HFFc6 (cell line): ENCODE results near the gene GPC6. TPM values are rescaled to one million over a fixed set of nuclear protein-coding genes. Genes with fewer than 3 reads are reported as not detected.

Experiments
- DNase-seq: peaks from one replicate; pipeline ENCODE4 v3.0.0-alpha.2; 2018
- H3K27ac Mint-ChIP-seq: 2 replicates; pipeline ENCODE4 v1.8.0; 2020; ENCODE audit warnings: mild to moderate bottlenecking, mixed read lengths
- H3K27me3 Mint-ChIP-seq: 2 replicates; pipeline ENCODE4 v1.8.0; 2021; ENCODE audit warnings: mild to moderate bottlenecking, moderate library complexity, mixed read lengths; ENCODE audit not compliant: insufficient read depth
- H3K36me3 Mint-ChIP-seq: 2 replicates; pipeline ENCODE4 v1.8.0; 2021; ENCODE audit warnings: low read depth, mixed read lengths
- H3K4me1 Mint-ChIP-seq: 2 replicates; pipeline ENCODE4 v1.8.0; 2020; ENCODE audit warnings: low read depth, mixed read lengths
- H3K4me3 Mint-ChIP-seq: 2 replicates; pipeline ENCODE4 v1.8.0; 2020; ENCODE audit warnings: mild to moderate bottlenecking, moderate library complexity, mixed read lengths
- H3K9me3 Mint-ChIP-seq: 2 replicates; pipeline ENCODE4 v1.8.0; 2020; ENCODE audit warnings: mild to moderate bottlenecking, mixed read lengths
- CTCF ChIP-seq: fragments of 200-600 bp; sonication (generic); IDR thresholded peaks from 2 replicates; pipeline ENCODE4 v1.5.0; 2021; ENCODE audit warnings: antibody characterized with exemption, mild to moderate bottlenecking
- total RNA-seq, 6 experiments: library from RNA; stranded (reverse); fragmentation: NEBNext Ultra II Directional; extraction: Animal tissue kit (Norgen Biotek cat#: 25700); gene quantifications; 2 replicates in 1 of 6; 3 replicates in 5 of 6; pipeline ENCODE4 v1.2.3, GENCODE V29; 2021

The GPC6 gene
- total RNA-seq, 6 experiments from 2014 or later = 3.0 to 5.3 (median 4.4) TPM

- Mint-ChIP-seq H3K4me3 (no peak overlapping the region), H3K36me3 (peaks cover 4% of the 10 kb centered on the region; the same call in 1 of the 2 replicates), H3K4me1 (peaks cover 38% of the 10 kb centered on the region)
These were observed 1005.7 kb downstream of the GPC6 start for GRCh38 chr13:94232161-94232950.

GRCh38 chr13:94232956-94233355, 1006.3 kb downstream of the GPC6 start:
- TF ChIP-seq CTCF = no peak
- Mint-ChIP-seq H3K9me3 (no peaks in the 10 kb centered on the region), H3K27me3 (no peaks in the 10 kb centered on the region; the same call in 1 of the 2 replicates), H3K4me1 (peaks cover 44% of the 10 kb centered on the region), H3K4me3 (peak overlapping the region; percentile 71), H3K36me3 (peaks cover 10% of the 10 kb centered on the region), H3K27ac (peak overlapping the region; percentile 49)
- DNase-seq = no peak

More at GRCh38 chr13:94232161-94232950, 1005.7 kb downstream of the GPC6 start:
- TF ChIP-seq CTCF = no peak
- H3K27me3 Mint-ChIP-seq = no peaks in the 10 kb centered on the region
- no peak for DNase-seq
- no peaks in the 10 kb centered on the region for H3K9me3 Mint-ChIP-seq
- no peak overlapping the region for H3K27ac Mint-ChIP-seq

GRCh38 chr13:94233401-94233800, 1006.8 kb downstream of the GPC6 start:
- DNase-seq = peak; percentile 80
- Mint-ChIP-seq H3K9me3 (no peaks in the 10 kb centered on the region), H3K27ac (peak overlapping the region; percentile 49), H3K36me3 (peaks cover 11% of the 10 kb centered on the region), H3K4me1 (peaks cover 49% of the 10 kb centered on the region), H3K27me3 (no peaks in the 10 kb centered on the region; the same call in 1 of the 2 replicates), H3K4me3 (peak overlapping the region; percentile 71)
- TF ChIP-seq CTCF = no peak

- H3K36me3 Mint-ChIP-seq = peaks cover 11% of the 10 kb centered on the region
- H3K27me3 Mint-ChIP-seq = no peaks in the 10 kb centered on the region; the same call in 1 of the 2 replicates
- H3K4me1 Mint-ChIP-seq = peaks cover 53% of the 10 kb centered on the region
- H3K4me3 Mint-ChIP-seq = peak overlapping the region; percentile 71; the same call in 1 of the 2 replicates
- TF ChIP-seq CTCF = no peak
- no peak for DNase-seq
- H3K9me3 Mint-ChIP-seq = no peaks in the 10 kb centered on the region
- peak overlapping the region; percentile 49 for H3K27ac Mint-ChIP-seq
These were observed 1007.2 kb downstream of the GPC6 start for GRCh38 chr13:94233837-94234236.

GRCh38 chr13:94234738-94235137, 1008.1 kb downstream of the GPC6 start:
- DNase-seq = no peak
- H3K27me3 Mint-ChIP-seq = no peaks in the 10 kb centered on the region; the same call in 1 of the 2 replicates
- H3K9me3 Mint-ChIP-seq = no peaks in the 10 kb centered on the region
- no peak overlapping the region for H3K4me3 Mint-ChIP-seq
- peaks cover 62% of the 10 kb centered on the region for H3K4me1 Mint-ChIP-seq
- no peak for TF ChIP-seq CTCF
- H3K27ac Mint-ChIP-seq = no peak overlapping the region
- H3K36me3 Mint-ChIP-seq = peaks cover 11% of the 10 kb centered on the region
